ENCODE measurements around the gene GRID1.

DNA sequence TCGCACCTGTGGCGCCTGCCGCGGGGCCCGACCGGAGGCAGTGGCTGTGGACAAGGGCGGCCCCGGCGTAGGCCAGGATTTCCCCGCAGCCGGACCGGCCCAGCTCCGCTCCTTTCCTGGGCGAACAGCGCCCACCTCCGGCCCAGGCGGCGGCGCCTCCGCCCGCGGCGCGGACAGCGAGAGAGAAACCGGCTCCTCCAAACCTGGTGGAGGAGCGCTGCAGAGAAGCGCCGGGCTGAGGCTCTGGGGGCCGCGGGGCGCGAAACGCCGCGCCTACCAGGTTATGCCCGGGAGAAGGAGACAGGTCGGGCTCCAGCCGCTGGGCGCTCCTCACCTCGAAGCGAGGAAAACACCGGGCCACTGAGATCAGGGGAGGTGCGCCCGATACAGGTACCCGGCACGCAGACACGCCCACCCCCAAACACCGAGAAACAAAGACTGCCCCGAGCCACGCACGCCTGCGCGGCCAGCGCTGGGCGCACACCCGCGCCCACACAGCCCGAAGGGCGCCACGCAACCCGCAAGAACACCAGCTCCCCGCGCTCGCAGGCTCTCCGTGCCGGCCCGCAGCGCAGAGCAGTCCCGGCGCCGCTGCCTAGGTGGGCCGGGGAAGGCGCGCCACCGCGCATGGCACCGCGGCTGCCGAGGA lies 3.3 kb downstream of the GRID1 start:
- TF ChIP-seq, protein P1, sequence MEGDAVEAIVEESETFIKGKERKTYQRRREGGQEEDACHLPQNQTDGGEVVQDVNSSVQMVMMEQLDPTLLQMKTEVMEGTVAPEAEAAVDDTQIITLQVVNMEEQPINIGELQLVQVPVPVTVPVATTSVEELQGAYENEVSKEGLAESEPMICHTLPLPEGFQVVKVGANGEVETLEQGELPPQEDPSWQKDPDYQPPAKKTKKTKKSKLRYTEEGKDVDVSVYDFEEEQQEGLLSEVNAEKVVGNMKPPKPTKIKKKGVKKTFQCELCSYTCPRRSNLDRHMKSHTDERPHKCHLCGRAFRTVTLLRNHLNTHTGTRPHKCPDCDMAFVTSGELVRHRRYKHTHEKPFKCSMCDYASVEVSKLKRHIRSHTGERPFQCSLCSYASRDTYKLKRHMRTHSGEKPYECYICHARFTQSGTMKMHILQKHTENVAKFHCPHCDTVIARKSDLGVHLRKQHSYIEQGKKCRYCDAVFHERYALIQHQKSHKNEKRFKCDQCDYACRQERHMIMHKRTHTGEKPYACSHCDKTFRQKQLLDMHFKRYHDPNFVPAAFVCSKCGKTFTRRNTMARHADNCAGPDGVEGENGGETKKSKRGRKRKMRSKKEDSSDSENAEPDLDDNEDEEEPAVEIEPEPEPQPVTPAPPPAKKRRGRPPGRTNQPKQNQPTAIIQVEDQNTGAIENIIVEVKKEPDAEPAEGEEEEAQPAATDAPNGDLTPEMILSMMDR (IDR thresholded peaks at IDR 0.05): peak; percentile 27 to 61 (median 48)
- no peak for TF ChIP-seq POLR2A (IDR thresholded peaks at IDR 0.05)
